ENCODE results near the gene FAM98B.
"Not testable (repeated sequence)": the region's sequence is repeated elsewhere in the genome, so short reads cannot be mapped to it uniquely, and the experiment has no call there.

FAM98B gene

DNA sequence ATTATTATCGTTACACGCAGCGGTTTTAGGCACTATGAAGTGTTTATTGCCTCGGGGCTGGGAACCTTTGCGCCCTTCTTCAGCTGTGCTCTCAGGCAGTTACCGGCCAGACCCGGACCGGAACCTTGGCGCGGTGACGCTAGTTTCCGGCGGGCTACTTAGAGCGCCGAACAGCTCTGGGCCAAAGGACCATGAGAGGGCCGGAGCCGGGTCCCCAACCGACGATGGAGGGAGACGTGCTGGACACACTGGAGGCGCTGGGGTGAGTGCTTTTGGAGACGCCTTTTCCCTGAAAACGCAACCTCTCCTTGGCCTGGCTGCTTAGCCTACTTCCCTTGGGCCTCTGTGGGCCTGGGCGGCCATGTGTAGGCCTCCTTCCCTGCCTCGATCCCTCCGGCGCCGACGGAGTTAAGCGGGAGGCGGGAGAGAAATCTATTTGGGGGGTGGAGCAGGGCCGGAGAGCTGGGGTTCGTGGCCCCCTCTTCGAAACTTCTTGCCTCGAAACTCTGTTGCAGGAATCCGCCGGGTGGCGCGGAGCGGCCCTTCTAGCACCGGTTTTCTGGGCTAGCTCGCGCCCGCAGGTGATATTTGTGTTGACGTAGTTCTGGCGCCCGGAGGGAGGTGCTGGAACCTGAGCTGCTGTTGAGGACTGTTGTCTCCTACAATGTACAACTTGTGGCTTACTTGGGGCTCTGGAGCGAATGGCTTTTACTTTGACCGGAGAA, at the start of gene FAM98B:
FAM98B (plus strand) TSS at position 157 of the 725 bp plus-strand sequence; CDS start at position 192, 35 bp downstream.
- peak; percentile 99 for DNase-seq

DNA sequence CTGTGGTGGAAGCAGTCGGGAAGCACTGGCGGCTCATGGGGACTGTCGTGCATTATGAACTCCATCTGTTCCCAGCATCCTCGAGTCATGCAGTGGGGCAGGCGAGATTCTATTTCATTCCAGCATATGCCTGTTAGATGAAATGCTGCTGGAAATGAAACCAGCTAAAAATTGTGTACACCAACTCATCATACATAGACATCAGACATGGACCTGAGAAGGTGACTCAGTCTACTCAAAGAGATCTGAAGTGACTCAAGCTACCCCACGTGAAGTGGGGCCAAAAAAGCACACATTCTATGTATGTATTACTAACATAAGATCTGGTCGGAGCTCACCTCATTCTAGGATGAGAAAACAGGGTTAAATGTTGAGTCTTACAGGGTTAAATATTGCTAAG, 47.5 kb upstream of the FAM98B start:
- DNase-seq, result no peak

DNA sequence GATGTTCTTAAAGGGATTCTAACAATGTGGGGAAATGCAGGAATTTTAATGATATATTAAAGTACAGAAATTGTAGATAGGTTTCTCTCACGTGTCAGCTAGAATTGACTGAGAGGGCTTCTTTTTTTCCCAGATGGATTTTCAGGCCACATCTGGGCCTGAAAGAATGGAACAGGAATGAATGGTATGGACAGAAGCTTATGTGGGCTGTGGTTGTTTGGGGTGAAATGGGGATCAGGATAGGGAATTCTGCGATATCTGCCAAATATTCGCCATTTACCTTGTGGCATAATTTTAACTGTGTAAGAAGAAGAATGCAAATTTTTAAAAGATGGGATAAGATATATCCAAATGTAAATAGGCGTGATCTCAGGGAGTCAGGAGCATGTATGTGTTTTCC, 45.4 kb upstream of the FAM98B start:
- DNase-seq, result no peak

GRCh38 chr15:38411902-38412301, 42.0 kb upstream of the FAM98B start:
- DNase-seq, result no peak

DNA sequence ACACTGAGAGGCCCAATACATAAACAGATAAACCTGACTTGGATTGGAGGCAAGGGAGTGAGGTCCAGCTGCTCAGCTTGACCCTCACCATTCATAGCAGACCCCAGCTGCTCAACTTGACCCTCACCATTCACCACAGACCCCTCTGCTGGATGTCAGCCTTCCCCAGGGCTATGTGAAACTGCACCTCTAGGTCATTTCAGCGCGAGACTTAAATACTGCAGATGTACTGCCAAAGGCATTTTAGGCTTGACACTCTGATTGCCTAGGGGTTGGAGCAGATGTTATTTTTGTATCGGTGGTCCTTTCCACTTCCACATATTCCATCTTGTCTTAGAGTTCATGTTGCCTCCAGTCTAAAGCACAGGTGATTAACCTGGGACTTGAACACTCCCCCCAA, 41.5 kb upstream of the FAM98B start:
- DNase-seq, result no peak

- DNase-seq, result no peak
These were observed 39.6 kb upstream of the FAM98B start for GRCh38 chr15:38414357-38414756.

DNA sequence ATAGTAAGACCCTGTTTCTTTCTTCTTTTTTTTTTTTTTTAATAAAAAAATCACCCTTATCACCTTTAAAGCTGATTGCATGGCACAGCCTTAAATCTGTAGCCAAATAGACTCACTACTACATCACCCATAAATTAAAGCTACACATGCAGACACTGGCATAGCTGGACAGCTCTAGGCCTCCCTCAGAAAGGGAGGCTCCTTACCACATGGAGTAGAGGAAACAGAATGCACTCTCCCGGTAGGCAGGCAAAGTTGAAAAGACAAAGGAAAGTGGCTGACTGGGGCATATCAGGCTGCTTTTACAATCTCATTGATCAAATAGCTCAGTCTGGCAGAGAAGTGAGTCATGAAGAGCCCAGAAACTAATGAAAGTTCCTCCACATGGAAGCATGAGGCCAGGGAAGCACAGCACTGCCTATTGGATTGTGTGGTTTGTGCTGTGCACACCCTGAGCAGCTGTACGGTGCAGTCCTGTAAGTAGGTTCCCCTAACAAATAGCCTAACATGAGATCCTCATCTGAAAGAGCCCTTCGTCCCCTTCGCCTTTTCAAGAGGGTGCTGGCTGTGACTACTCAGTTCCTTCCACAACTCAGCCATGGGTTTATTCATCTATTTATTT, 32.7 kb upstream of the FAM98B start:
- DNase-seq, result no peak

DNA sequence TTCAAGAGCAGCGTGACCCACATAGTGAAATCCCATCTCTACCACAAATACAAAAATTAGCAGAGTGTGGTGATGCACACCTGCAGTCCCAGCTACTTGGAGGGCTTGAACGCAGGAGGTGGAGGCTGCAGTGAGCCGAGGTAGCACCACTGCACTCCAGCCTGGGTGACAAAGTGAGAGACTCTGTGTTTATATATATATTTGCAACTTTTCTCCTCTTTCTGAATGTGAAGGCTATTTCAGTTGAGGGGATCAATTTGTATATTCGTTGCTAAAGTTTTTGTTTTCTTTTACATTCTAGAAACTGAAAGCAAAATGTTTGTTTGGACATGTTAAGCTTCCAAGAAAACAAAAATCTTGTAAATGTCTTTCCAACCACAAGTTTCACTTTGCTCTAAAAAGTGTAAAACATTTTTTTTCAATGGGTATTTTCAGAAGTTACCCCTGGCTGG, 29.8 kb upstream of the FAM98B start:
- no peak for DNase-seq

DNA sequence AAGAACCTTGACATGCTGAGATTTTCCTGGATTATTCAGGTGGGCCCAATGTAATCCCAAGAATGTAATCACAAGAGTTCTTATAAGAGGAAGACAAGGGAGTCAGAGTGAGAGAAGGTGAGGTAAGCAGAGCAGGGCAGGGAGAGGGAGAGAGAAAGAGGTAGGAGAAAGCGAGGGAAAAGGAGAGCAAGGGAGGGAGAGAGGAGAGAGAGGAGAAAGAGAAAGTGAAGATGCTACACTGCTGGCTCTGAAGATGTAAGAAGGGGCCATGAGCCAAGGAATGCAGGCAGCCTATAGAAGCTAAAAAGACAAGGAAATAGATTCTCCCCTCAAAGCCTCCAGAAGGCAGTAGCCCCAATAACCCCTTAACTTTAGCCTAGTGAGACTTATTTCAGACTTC, 28.7 kb upstream of the FAM98B start:
- no peak for DNase-seq

GRCh38 chr15:38427380-38427779, 26.5 kb upstream of the FAM98B start:
- DNase-seq, result no peak

DNA sequence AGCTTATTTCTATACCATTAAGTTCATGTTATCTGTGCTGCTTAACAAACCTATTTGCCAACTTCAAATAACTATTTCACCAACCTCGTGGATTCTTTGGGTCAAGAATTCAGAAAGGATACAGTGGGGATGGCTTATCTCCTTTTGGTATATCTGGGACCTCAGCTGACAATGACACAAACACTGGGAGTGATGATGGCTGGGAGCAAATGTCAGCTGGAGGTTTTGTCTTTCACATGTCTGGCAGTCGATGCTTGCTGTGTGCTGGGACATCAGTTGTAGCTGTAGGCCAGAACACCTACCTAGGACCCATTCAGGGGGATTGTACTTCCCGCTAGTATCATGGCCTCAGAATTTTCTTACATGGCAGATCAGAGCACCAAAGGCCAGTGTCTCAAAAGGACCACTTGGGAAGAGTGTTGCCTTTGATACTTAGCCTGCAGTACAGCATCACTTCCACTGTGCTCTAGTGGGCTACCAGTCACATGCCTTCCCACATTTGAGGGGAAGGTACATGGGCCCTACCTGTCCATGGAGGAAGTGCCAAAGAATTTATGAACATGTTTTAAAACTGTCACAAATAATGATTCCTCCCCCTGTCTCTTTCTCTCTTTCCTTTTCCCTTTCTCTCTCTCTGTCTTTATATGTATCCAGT, 23.7 kb upstream of the FAM98B start:
- DNase-seq, result no peak

GRCh38 chr15:38436993-38437392, 16.9 kb upstream of the FAM98B start:
- DNase-seq, result no peak

- DNase-seq, result not testable (repeated sequence)
These were observed 16.3 kb upstream of the FAM98B start for GRCh38 chr15:38437603-38438002.

DNA sequence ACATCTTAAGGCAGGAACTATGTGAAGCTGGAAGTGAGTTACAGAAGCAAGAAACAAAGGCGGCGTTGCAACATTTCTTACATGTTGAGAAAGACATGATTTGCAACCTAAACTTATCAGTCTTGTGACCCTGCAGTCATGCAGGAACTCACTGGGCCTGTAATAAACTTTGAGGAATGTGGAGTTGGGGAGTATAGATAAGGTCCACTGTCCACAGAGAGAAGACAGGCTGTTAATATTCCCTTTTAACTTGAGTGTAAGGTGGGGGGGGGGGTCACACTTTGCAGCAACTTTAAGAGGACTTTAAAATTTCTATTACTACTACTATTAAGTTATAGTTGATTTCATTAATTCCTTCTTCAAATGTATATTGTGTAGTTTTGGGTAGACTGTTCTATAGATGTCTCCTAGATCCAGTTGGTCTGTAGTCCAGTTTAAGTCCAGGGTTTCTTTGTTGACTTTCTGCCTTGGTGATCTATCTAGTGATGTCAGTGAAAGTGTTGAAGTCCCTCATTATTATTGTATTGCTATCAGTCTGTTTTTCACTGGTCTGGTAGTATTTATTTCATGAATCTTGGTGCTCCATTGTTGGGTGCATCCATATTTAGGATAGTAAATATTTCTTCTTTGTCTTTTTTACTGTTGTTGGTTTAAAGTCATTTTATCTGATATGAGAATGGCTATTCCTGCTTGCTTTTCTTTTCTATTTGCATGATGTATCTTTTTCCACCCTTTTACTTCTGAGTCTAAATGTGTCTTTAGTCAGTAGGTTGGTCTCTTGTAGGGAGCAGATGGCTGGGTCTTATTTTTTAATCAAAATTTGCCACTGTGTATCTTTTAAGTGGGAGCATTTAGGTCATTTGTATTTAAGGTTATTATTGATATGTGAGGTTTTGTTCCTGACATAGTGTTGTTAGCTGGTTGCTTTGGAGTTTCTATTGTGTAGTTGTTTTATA, 15.6 kb upstream of the FAM98B start:
- DNase-seq, result no peak

DNA sequence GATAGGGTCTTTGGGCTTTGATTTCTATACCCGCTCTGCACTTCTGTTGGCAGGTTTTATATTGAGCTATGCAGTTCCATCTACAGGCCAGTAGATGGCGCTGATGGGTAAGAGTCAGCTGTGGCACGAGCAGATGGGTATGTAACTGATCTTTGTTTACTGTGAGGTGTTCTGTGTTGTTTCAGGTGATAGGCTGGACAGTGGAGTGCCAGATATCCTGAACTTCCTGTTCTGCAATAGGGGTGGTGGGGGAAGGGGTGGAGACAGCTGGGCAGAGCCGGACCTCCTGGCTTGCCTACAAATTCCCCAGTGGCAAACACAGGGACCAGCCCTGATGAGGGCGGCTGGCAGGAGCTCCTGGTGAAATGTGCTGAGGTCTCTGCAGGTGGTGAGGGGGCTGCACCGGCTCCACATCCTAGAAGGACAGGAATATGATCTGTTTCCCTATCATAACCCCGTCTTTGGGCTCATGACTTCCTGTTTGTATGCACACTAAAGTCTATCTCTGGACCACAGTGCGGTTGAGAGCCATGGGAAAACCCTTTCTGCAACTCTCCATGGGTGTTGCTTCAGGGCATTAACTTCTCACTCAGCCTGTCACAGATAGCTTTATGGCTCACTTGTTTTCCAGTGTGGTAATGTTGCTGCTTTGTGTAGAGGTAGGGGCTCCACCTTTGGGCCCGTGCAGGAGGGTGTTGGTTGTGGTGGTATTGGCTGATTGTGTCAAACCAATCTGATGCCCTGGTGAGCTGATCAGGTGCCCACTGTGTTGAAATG, 13.4 kb upstream of the FAM98B start:
- peak; percentile 62 for DNase-seq

- no peak for DNase-seq
These were observed 12.8 kb upstream of the FAM98B start for GRCh38 chr15:38441130-38441519.

GRCh38 chr15:38454696-38455090, 766 bp downstream of the FAM98B start:
- DNase-seq, result no peak

DNA sequence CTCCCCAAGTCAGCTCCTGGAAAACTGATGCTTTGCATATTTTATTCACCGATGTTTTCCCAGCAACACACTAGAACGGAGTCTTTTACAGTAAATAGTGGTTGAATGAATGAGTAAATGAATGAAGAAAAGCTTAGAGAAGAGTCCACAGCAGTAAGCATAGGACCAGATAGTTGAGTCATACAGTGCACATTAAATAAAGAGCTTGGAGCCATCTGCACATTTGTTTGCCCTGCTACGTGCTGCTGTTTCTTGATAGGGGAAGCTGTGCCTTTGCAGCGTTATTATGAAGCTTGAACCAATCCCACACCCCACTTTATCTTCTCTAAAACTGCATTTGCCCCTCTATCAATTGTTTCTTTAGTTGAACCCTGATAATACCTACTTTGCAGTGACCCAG, 1.2 kb downstream of the FAM98B start:
- DNase-seq, result no peak

- DNase-seq, result no peak
These were observed 4.7 kb downstream of the FAM98B start for GRCh38 chr15:38458646-38459045.

DNA sequence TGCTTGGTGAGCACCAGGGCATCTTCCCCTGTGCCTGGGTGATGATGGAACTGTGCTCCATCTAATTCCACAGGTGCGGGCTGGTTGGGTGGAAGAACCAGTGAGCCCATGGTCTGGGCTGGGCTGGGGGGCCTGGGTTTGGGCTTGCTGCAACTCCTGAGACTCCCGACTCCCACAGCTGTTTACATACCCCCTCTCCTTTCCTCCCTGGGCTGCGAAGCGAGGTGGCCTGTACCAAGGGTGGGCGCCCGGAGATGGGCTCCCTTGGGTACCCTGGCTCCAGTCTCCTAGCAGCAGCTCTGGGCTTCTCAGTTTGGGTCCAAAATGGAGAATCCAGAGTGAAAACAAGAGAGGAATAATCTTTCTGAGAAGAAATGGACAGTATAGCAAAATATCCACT, 5.6 kb downstream of the FAM98B start:
- no peak for DNase-seq

GRCh38 chr15:38460543-38460942, 6.6 kb downstream of the FAM98B start:
- DNase-seq, result no peak

Data from activated CD8-positive, alpha-beta memory T cell treated with anti-CD3 and anti-CD28 coated beads, Interleukin-2, amount 50 U/mL, for 48 hours (primary cell).